Activated naive CD8-positive, alpha-beta T cell treated with anti-CD3 and anti-CD28 coated beads, Interleukin-2, amount 50 U/mL, for 24 hours (primary cell): ENCODE results near the gene RAPGEF2.
A peak's percentile ranks its signal among the peaks of the same experiment; 100 is the strongest.

ENCODE experiments used
- ATAC-seq: fragments of 150-1000 bp; cut with Tn5 transposase; one replicate; pipeline ENCODE4 v1.10.0; 2021
- DNase-seq: peaks from one replicate; pipeline ENCODE4 v3.0.0; 2021
- H3K27ac Mint-ChIP-seq: one replicate; pipeline ENCODE4 v1.8.0; 2021; ENCODE audit warnings: mild to moderate bottlenecking, mixed read lengths
- H3K27me3 Mint-ChIP-seq: one replicate; pipeline ENCODE4 v1.8.0; 2021; ENCODE audit warnings: mixed read lengths
- H3K36me3 Mint-ChIP-seq: one replicate; pipeline ENCODE4 v1.8.0; 2021; ENCODE audit warnings: low read depth, mixed read lengths
- H3K4me1 Mint-ChIP-seq: one replicate; pipeline ENCODE4 v1.8.0; 2021; ENCODE audit warnings: mixed read lengths
- H3K4me3 Mint-ChIP-seq: one replicate; pipeline ENCODE4 v1.8.0; 2021; ENCODE audit warnings: mild to moderate bottlenecking, moderate library complexity, mixed read lengths
- H3K9me3 Mint-ChIP-seq: one replicate; pipeline ENCODE4 v1.8.0; 2021; ENCODE audit warnings: mixed read lengths

The RAPGEF2 gene

DNA sequence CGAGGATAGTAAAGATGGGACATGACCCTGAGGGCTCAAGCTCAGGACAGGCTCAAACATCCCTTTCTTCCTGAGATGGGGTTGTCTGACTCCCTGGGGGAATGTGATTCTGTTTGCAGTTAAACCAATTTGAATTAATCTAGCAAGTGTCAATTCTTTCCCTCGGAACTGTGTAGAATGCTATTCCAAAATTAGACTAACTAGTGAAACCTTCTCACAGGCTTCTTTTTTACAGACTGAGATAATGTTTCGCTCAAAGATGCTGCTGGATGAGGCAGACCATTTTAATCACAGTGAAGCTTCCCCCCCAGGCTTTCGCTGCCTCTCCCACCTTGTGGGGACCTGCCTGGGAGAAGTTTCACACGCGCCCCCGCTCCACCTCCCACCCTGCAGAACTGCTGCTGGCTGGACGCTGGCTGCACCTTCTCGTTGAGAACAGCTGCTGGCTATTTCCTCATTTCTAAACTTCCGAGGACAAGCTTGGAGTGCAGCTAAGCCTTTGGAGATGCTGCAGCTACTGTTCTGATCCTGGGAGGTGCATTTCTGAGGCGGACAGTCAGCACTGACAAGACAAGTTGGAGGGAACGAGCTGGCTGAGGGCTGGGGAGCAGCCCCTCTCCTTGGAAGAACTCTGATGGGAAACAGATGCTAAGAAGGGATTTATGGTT is 297.8 kb downstream of the RAPGEF2 start:
- DNase-seq, result no peak
- H3K4me3 Mint-ChIP-seq, result no peak overlapping the region
- H3K36me3 Mint-ChIP-seq, result no peaks in the 10 kb centered on the region
- H3K9me3 Mint-ChIP-seq, result no peaks in the 10 kb centered on the region
- peaks cover 4% of the 10 kb centered on the region for H3K27me3 Mint-ChIP-seq
- peak; percentile 40 for ATAC-seq
- H3K4me1 Mint-ChIP-seq, result no peaks in the 10 kb centered on the region
- H3K27ac Mint-ChIP-seq, result no peak overlapping the region

- Mint-ChIP-seq H3K4me1 (no peaks in the 10 kb centered on the region), H3K27ac (no peak overlapping the region), H3K4me3 (no peak overlapping the region), H3K36me3 (no peaks in the 10 kb centered on the region), H3K9me3 (no peaks in the 10 kb centered on the region), H3K27me3 (peaks cover 4% of the 10 kb centered on the region)
- DNase-seq, result no peak
- ATAC-seq, result no peak
These were observed 298.4 kb downstream of the RAPGEF2 start for GRCh38 chr4:159401226-159401712.

DNA sequence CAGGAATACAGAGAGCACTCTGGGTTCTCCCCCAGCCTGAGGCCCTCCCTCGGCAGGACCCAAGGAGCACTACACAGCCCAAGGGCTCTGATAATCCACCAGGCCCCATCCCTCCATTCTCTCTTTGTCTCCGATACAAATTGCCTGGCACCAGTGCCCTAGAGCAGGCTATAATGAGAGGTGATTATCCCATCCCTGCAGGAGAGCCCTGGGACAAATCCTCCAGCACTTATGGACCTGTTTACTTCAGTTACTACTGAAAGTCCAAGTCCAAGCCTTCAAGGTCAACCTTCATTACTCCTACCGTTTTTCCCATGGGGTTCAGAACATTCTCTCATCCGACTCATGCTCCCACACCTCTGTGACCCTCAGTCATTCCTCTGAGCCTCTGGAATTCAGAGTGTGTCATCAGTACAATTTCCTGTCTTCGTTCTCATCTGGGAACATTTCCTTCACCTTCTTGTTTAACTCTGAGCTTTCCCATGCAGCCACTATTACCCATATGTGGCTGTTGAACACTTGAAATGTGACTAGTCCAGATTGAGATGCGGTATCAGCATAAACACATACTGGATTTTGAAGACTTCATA is 299.0 kb downstream of the RAPGEF2 start:
- ATAC-seq, result no peak
- DNase-seq, result no peak
- peaks cover 4% of the 10 kb centered on the region for H3K27me3 Mint-ChIP-seq
- no peaks in the 10 kb centered on the region for H3K9me3 Mint-ChIP-seq
- H3K36me3 Mint-ChIP-seq, result no peaks in the 10 kb centered on the region
- H3K4me3 Mint-ChIP-seq, result no peak overlapping the region
- H3K4me1 Mint-ChIP-seq, result no peaks in the 10 kb centered on the region
- no peak overlapping the region for H3K27ac Mint-ChIP-seq
